Smooth muscle cell of the umbilical artery (primary cell): ENCODE data around the gene MRPS18B. TPM values are rescaled to one million over a fixed set of nuclear protein-coding genes. Genes with fewer than 3 reads are reported as not detected.

Experiments
- total RNA-seq: library from RNA; depleted of rRNA; stranded (reverse); fragments of >200 nt; gene quantifications from 2 replicates; pipeline ENCODE4 v1.2.3, GENCODE V29; 2014

MRPS18B gene
- 26.4 and 28.8 TPM in 2 replicates for total RNA-seq

GRCh38 chr6:30617565-30618269 is at the start of gene MRPS18B:
MRPS18B (plus strand) TSS chr6:30617840; CDS start chr6:30617866, 26 bp downstream.

GRCh38 chr6:30571075-30571761 is 46.4 kb upstream of the MRPS18B start, which contains the start of gene ABCF1:
ABCF1 (plus strand) TSS chr6:30571442; CDS start chr6:30571488, 46 bp downstream.

GRCh38 chr6:30616811-30617564 is 652 bp upstream of the MRPS18B start, which contains the start of gene PPP1R10:
PPP1R10 (minus strand) TSS chr6:30617243; CDS start chr6:30609944, 7,299 bp downstream.

GRCh38 chr6:30626484-30627366 is 9.1 kb downstream of the MRPS18B start, which contains the start of gene ATAT1:
ATAT1 (plus strand) TSS chr6:30626874.

GRCh38 chr6:30646450-30647241 is 29.0 kb downstream of the MRPS18B start, which contains the start of gene C6orf136:
C6orf136 (plus strand) TSS chr6:30647133; CDS start chr6:30647232, 99 bp downstream.

GRCh38 chr6:30672445-30673253 is 55.0 kb downstream of the MRPS18B start, which contains the start of gene DHX16:
DHX16 (minus strand) TSS chr6:30673006; CDS start chr6:30672841, 165 bp downstream.

Other genes with a start within 250 kb of the MRPS18B start
- 216 and 227 TPM in 2 replicates for gene HLA-E, start 128.3 kb upstream of the MRPS18B start, total RNA-seq
- gene GNL1, start 61.4 kb upstream of the MRPS18B start, total RNA-seq = 40.1 and 48.8 TPM in 2 replicates
- gene PRR3, start 60.5 kb upstream of the MRPS18B start, total RNA-seq = 4.5 and 6.2 TPM in 2 replicates
- gene ABCF1, start 46.4 kb upstream of the MRPS18B start, total RNA-seq = 35.9 and 54.6 TPM in 2 replicates
- 17.5 and 24.6 TPM in 2 replicates for gene PPP1R10, start 597 bp upstream of the MRPS18B start, total RNA-seq
- 4.8 and 5.6 TPM in 2 replicates for gene ATAT1, start 9.0 kb downstream of the MRPS18B start, total RNA-seq
- gene C6orf136, start 29.3 kb downstream of the MRPS18B start, total RNA-seq = 3.0 and 3.2 TPM in 2 replicates
- 33.6 and 37.8 TPM in 2 replicates for gene DHX16, start 55.2 kb downstream of the MRPS18B start, total RNA-seq
- gene PPP1R18, start 68.8 kb downstream of the MRPS18B start, total RNA-seq = 32.1 and 71.9 TPM in 2 replicates
- gene NRM, start 73.1 kb downstream of the MRPS18B start, total RNA-seq = 0.59 and 2.2 TPM in 2 replicates
- 4.5 and 13.2 TPM in 2 replicates for gene MDC1, start 99.4 kb downstream of the MRPS18B start, total RNA-seq
- 252 and 681 TPM in 2 replicates for gene TUBB, start 102.5 kb downstream of the MRPS18B start, total RNA-seq
- gene FLOT1, start 124.8 kb downstream of the MRPS18B start, total RNA-seq = 72.2 and 90.1 TPM in 2 replicates
- gene IER3, start 126.7 kb downstream of the MRPS18B start, total RNA-seq = 95.7 and 164 TPM in 2 replicates